T-helper 2 cell (primary cell): ENCODE measurements around the gene HSD17B1.
"Not testable (repeated sequence)": the region's sequence is repeated elsewhere in the genome, so short reads cannot be mapped to it uniquely, and the experiment has no call there.

Experiments used
- DNase-seq, 5 experiments: peaks; one replicate each; pipeline versions ENCODE4 v3.0.0 to v3.0.0-alpha.2; 2012 to 2022

HSD17B1 gene

DNA sequence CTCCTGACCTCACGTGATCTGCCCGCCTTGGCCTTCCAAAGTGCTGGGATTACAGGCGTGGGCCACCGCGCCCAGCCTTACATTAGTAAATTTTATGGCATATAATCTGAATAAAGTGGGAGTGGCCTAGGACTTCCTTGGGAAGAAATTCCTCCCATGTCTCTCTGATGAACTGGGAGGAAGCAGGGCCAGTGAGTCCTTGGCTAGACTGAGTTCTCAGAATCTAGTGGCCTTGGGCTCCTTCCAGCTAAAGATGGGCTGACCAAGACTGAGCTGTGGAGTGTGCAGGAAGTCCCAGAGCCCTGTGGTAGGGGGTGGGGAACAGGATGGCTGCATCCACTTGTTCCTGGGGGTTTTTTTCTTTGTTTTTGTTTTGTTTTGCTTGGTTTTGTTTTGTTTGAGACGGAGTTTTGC is 26.7 kb upstream of the HSD17B1 start:
- no peak for DNase-seq

- no peak for DNase-seq
These were observed 24.8 kb upstream of the HSD17B1 start for GRCh38 chr17:42527932-42528331.

DNA sequence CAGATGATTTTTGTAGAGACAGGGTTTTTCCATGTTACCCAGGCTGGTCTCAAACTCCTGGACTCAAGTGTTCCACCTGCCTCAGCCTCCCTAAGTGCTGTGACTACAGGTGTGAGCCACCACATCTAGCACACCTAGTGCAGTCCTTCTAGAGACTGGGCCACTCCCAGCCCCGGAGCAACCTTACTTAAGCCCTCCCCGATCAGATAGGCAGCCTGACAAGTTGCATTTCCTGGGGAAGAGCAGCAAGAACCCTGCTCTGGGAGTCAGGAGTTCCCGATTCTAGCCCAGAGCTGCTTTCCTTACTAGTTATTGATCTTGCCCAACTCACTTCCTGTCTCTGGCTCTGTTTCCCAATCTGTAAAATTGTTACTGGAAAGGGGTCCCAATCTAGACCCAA is 23.7 kb upstream of the HSD17B1 start:
- no peak for DNase-seq

DNA sequence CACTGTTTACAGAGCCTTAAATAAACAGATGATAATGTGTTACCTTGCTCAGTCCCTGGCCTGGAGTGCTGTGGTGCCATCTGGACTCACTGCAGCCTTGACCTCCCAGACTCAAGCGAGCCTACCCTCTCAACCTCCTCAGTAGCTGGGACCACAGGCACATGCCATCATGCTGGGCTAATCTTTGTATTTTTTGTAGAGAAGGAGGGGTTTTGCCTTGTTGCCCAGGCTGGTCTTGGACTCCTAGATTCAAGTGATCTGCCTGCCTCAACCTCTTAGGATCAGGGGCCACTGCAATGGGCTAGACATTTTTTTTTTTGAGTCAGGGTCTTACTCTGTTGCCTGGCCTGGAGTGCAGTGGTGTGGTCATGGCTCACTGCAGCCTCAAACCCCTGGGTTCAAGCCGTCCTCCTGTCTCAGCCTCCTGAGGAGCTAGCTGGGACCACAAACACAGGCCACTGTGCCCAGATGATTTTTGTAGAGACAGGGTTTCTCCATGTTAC is 21.7 kb upstream of the HSD17B1 start:
- DNase-seq: no peak

- DNase-seq: peak; percentile 25 to 58 (median 38)
These were observed 21.0 kb upstream of the HSD17B1 start for GRCh38 chr17:42531455-42532354.

DNA sequence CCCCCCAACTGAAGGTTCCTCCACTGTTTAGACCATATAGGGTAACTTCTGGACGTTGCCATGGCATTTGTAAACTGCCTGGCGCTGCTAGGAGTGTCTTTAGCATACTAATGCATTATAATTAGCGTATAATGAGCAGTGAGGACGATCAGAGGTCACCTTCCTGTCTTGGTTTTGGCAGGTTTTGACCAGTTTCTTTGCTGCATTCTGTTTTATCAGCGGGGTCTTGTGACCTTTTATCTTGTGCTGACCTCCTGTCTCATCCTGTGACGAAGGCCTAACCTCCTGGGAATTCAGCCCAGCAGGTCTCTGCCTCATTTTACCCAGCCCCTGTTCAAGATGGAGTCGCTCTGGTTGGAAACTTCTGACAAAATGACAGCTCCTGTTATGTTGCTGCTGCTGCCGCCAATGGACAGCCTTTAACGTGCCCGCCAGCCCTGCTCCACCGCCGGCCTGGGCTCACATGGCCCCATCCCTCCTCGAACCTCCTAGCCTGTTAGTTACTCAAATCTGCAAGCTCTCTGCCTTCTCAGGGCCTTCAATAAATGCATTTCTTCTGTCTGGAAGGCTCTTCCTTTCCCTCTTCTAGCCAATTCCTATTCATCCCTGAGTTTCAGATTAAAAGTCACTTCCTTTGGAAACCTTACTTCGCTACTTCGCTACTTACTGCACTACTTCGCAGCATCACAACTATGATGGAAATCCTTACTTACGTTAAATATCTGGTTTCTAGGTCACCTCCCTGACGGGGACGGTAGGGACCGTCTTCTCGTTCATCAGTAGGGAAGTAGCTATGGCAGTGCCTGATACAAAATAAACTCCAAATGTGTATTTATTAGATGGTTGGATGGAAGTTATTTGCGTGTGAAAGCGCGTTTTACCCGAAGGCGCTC is 17.3 kb upstream of the HSD17B1 start:
- no peak for DNase-seq

- peak; percentile 63 to 86 (median 71) for DNase-seq
These were observed 16.7 kb upstream of the HSD17B1 start, which contains the start of gene NAGLU for GRCh38 chr17:42536048-42536371. Gene NAGLU (plus strand): TSS chr17:42536241. CDS start chr17:42536273, 32 bp downstream.

DNA sequence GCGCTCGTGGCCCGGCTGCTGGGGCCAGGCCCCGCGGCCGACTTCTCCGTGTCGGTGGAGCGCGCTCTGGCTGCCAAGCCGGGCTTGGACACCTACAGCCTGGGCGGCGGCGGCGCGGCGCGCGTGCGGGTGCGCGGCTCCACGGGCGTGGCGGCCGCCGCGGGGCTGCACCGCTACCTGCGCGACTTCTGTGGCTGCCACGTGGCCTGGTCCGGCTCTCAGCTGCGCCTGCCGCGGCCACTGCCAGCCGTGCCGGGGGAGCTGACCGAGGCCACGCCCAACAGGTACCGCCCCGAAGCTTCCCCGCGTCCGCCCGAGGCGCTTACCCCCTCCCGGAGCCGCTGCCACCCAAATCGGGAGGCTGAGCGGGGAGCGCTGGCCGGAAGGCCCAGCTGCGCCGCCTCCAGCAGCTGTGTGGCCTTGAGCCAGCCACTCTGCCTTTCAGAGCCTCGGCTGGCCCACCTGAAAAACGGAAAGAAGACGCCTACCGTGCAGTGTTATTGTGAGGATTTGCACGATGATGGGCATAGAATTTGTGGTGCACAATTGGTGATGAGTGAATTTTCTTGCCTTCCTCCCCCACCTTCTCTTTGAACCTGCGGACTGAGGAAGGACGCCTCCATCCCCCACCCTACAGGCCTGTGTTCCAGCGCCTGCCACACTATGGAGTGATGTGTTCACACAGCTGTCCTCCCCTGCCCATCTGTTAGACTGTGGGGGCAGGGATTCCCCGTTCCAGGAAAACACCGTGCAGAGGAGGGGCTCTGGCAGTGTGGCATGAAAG is 16.2 kb upstream of the HSD17B1 start:
- peak; percentile 42 to 77 (median 54) for DNase-seq

DNA sequence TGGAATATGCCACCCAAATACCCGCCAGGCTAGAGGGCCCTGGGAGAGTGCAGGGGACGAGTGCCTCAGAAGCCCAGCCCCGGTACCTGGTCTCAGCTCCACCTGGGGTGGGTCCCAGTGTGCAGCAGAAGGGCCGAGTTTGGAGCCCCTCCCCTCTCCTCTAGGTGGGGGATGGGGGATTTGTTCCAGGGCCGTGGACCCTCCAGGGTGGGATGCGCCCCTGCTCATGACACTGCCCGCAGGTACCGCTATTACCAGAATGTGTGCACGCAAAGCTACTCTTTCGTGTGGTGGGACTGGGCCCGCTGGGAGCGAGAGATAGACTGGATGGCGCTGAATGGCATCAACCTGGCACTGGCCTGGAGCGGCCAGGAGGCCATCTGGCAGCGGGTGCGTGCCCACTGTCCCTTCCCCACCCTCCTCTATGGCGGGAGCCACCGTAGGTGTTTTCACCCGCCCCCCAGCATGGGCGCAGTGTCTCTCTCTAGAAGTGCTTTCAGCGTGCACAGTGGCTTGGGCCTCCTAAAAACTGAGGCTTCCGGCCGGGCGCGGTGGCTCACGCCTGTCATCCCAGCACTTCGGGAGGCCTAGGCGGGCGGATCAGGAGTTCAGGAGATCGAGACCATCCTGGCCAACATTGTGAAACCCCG is 15.4 kb upstream of the HSD17B1 start:
- DNase-seq: no peak

GRCh38 chr17:42537826-42538451 is 14.8 kb upstream of the HSD17B1 start:
- DNase-seq: no peak

GRCh38 chr17:42538482-42538881 is 14.2 kb upstream of the HSD17B1 start:
- no peak for DNase-seq

DNA sequence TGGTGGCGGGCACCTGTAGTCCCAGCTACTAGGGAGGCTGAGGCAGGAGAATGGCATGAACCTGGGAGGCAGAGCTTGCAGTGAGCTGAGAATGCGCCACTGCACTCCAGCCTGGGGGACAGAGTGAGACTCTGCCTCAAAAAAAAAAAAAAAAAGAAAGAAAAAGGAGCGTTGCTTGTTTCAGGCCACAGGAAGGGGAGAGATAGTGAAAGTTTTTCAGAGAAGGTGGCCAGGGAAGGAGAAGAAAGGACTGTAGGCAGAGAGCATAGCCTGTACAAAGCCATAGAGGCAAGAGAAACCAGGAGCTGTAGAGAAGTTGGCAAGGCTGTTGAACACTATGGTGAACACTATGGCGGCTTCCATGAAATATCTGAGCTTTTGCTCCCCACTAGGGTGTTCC is 12.2 kb upstream of the HSD17B1 start:
- DNase-seq: not testable (repeated sequence)

GRCh38 chr17:42541041-42541833 is 11.5 kb upstream of the HSD17B1 start:
- DNase-seq: peak in 1 of 5 experiments; percentile 29

GRCh38 chr17:42543190-42544079 is 9.3 kb upstream of the HSD17B1 start:
- no peak for DNase-seq

DNA sequence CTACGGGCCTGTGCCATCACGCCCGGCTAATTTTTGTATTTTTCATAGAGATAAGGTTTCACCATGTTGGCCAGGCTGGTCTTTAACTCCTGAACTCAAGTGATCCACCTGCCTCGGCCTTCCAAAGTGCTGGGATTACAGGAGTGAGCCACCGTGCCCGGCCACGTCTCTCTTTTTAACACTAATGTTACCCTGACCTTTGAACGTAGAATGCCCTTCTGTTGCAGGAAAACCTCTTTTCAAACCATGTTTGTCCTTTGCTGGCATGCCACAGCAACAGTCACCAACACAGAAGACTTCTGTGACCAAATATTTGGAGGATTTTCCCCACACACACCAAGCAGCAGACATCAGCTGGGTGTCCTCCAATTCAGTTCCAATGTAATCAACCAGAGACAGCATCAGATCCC is 7.8 kb upstream of the HSD17B1 start:
- no peak for DNase-seq

GRCh38 chr17:42545755-42546505 is 6.8 kb upstream of the HSD17B1 start:
- DNase-seq: not testable (repeated sequence)

GRCh38 chr17:42547001-42547461 is 5.7 kb upstream of the HSD17B1 start:
- no peak for DNase-seq

DNA sequence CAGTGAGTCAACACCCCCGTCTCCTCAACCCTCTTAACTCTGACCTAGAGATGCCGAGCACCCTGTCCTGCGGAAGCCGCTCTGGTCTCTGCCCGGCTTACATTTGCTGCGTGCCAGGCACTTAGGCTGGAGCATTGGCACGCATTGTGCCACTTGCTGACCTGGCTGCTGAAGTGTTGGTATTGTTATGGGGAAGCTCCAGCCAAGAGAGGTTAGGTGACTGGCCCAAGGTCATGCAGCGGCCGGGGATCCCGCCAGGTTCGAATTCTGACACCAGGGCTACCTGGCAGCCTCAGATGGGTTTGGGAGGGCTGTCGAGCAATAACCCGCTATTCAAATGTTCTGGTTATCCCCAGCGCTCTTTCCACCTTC is 5.0 kb upstream of the HSD17B1 start:
- DNase-seq: no peak
